D721Med (cell line): ENCODE data around the gene AVP.
"Not testable (repeated sequence)": the region's sequence is repeated elsewhere in the genome, so short reads cannot be mapped to it uniquely, and the experiment has no call there.

ENCODE experiments used
- DNase-seq: peaks from one replicate; pipeline ENCODE4 v3.0.0; 2011; ENCODE audit warnings: low spot score; ENCODE audit not compliant: insufficient read length
- FAIRE-seq: peaks from 2 replicates; lab custom pipeline; 2011; peaks lifted over from hg19 to GRCh38; lab: Jason Lieb, UNC
- TF ChIP-seq, protein P1 (sequence below): IDR thresholded peaks from 2 replicates; pipeline ENCODE4 v1.5.1; 2012; ENCODE audit warnings: mild to moderate bottlenecking, control low read depth; ENCODE audit not compliant: insufficient read depth; ENCODE audit errors: missing control alignments

The AVP gene

GRCh38 chr20:3068986-3069900 is 15.3 kb downstream of the AVP start:
- no peak for DNase-seq
- TF ChIP-seq, protein P1, sequence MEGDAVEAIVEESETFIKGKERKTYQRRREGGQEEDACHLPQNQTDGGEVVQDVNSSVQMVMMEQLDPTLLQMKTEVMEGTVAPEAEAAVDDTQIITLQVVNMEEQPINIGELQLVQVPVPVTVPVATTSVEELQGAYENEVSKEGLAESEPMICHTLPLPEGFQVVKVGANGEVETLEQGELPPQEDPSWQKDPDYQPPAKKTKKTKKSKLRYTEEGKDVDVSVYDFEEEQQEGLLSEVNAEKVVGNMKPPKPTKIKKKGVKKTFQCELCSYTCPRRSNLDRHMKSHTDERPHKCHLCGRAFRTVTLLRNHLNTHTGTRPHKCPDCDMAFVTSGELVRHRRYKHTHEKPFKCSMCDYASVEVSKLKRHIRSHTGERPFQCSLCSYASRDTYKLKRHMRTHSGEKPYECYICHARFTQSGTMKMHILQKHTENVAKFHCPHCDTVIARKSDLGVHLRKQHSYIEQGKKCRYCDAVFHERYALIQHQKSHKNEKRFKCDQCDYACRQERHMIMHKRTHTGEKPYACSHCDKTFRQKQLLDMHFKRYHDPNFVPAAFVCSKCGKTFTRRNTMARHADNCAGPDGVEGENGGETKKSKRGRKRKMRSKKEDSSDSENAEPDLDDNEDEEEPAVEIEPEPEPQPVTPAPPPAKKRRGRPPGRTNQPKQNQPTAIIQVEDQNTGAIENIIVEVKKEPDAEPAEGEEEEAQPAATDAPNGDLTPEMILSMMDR, result peak; percentile 15
- no peak for FAIRE-seq

DNA sequence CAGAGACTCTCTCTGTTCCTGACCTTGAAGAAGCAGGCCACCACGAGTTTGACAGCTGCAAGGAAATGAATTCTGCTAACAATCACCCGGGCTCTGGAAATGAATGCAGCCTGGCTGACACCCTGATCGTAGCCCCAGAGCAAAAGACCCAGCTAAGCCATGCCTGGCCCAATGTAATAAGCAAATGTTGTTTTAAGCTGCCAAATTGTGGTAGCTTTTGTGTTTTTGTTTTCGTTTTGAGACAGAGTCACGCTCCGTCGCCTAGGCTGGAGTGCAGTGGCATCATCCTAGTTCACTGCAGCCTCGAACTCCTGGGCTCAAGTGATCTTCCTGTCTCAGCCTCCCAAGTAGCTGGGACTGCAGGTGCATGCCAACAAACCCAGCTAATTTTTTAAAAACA is 16.4 kb downstream of the AVP start:
- TF ChIP-seq, protein P1, result no peak
- DNase-seq (no peak), FAIRE-seq (no peak)

DNA sequence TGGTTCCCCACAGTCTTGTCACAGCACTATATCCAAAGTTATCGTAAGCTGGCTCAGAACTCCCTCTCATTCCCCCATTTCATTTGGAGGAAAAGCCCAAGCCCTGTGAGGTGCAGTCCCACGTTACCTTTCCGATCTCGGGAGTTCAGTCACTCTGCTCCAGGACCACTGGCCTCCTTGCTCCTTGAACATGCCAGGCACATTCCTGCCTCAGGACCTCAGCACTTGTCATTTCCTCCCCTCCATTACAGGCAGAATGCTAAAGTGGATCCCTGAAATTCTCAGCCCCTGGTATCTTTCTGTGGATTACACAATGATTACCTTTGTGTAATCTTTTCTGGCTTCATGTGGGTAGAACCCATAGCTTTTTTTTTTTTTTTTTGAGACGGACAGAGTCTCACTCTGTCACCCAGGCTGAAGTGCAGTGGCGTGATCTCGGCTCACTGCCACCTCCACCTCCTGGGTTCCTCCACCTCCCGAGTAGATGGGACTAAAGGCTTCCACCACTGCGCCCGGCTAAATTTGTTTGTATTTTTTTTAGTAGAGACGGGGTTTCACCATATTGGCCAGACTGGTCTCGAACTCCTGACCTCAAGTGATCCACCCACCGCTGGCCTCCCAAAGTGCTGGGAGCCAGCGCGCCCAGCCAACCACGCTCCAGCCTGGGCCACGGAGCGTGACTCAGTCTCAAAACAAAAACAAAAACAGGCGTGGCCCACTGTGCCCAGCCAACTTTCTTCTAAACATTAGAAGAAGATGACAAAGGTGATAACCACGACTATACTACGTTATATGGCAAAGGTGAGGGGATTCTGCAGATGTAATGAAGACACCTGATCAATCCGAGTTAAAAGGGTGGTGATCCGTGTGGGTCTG is 17.1 kb downstream of the AVP start:
- FAIRE-seq, result no peak

GRCh38 chr20:3064119-3064518 is 20.4 kb downstream of the AVP start:
- FAIRE-seq, DNase-seq: not testable (repeated sequence)

More for the DNA sequence above, 17.1 kb downstream of the AVP start:
- TF ChIP-seq, protein P1, result no peak
- no peak for DNase-seq

GRCh38 chr20:3059489-3059888 is 25.0 kb downstream of the AVP start:
- FAIRE-seq (no peak), DNase-seq (no peak)
- TF ChIP-seq, protein P1, result no peak

GRCh38 chr20:3051385-3052019 is 33.0 kb downstream of the AVP start:
- FAIRE-seq (no peak), DNase-seq (no peak)
- TF ChIP-seq, protein P1, result no peak
